HepG2 (cell line): ENCODE measurements around the gene TNRC18. TPM values are rescaled to one million over a fixed set of nuclear protein-coding genes. Genes with fewer than 3 reads are reported as not detected.

ENCODE experiments used
- AHDC1 ChIP-seq: sonication (generic); formaldehyde crosslinking; IDR thresholded peaks from 2 replicates; pipeline ENCODE4 v1.5.1; 2020; ENCODE audit warnings: mild to moderate bottlenecking, missing genetic modification reagents, borderline replicate concordance
- ARNT2 ChIP-seq: sonication (generic); formaldehyde crosslinking; IDR thresholded peaks from 2 replicates; pipeline ENCODE4 v1.8.0; 2022; ENCODE audit warnings: mild to moderate bottlenecking, low read depth, missing genetic modification reagents, moderate library complexity
- CREBL2 ChIP-seq: sonication (generic); formaldehyde crosslinking; IDR thresholded peaks from 2 replicates; pipeline ENCODE4 v1.8.1; 2023; ENCODE audit warnings: missing genetic modification reagents, mild to moderate bottlenecking, borderline replicate concordance
- EHMT2 ChIP-seq: fragments of 200-600 bp; sonication (generic); IDR thresholded peaks from 2 replicates; pipeline ENCODE4 v1.7.0; 2017; ENCODE audit warnings: antibody characterized with exemption, low read depth, low read length, borderline replicate concordance
- FOXP4 ChIP-seq: sonication (generic); formaldehyde crosslinking; IDR thresholded peaks from 2 replicates; pipeline ENCODE4 v1.4.0; 2020; ENCODE audit warnings: missing genetic modification reagents
- KDM5A ChIP-seq: fragments of 200-600 bp; sonication (generic); IDR thresholded peaks from 2 replicates; pipeline ENCODE4 v1.7.0; 2018; ENCODE audit warnings: antibody characterized with exemption, mild to moderate bottlenecking, low read length, borderline replicate concordance
- MYPOP ChIP-seq: sonication (generic); formaldehyde crosslinking; IDR thresholded peaks from 2 replicates; pipeline ENCODE4 v1.8.1; 2023; ENCODE audit warnings: mild to moderate bottlenecking, moderate library complexity, missing genetic modification reagents
- NR2C2 ChIP-seq: sonication (generic); formaldehyde crosslinking; IDR thresholded peaks from 2 replicates; pipeline ENCODE4 v1.4.0; 2020; ENCODE audit warnings: missing genetic modification reagents, mild to moderate bottlenecking, moderate library complexity, borderline replicate concordance
- TCF7 ChIP-seq: sonication (generic); IDR thresholded peaks from 2 replicates; pipeline ENCODE4 v1.6.1; 2016; ENCODE audit warnings: antibody characterized with exemption, low read depth
- WIZ ChIP-seq: sonication (generic); formaldehyde crosslinking; IDR thresholded peaks from 2 replicates; pipeline ENCODE4 v1.5.1; 2020; ENCODE audit warnings: mild to moderate bottlenecking, missing genetic modification reagents
- ZNF317 ChIP-seq: sonication (generic); formaldehyde crosslinking; IDR thresholded peaks from 2 replicates; pipeline ENCODE4 v1.5.0; 2020; ENCODE audit warnings: mild to moderate bottlenecking, missing genetic modification reagents
- ZNF362 ChIP-seq: sonication (generic); formaldehyde crosslinking; IDR thresholded peaks from 2 replicates; pipeline ENCODE4 v1.4.0; 2020; ENCODE audit warnings: missing genetic modification reagents, mild to moderate bottlenecking, borderline replicate concordance
- ZNF749 ChIP-seq: sonication (generic); formaldehyde crosslinking; IDR thresholded peaks from 2 replicates; pipeline ENCODE4 v1.8.0; 2022; ENCODE audit warnings: mild to moderate bottlenecking, missing genetic modification reagents, moderate library complexity, borderline replicate concordance
- ZNF891 ChIP-seq: sonication (generic); formaldehyde crosslinking; IDR thresholded peaks from 2 replicates; pipeline ENCODE4 v1.5.0; 2020; ENCODE audit warnings: mild to moderate bottlenecking, missing genetic modification reagents
- polyA plus RNA-seq, 8 experiments: library from polyadenylated mRNA; depleted of rRNA in 3 of 8; stranded (reverse) in 7 of 8; unstranded in 1 of 8; fragments of >200 nt; fragmentation: Illumina TruSeq in 4 of 8; extraction: Trizol in 4 of 8; gene quantifications; 2 replicates each; pipeline versions ENCODE4 v1.2.1 to v1.2.3, GENCODE V29; 2011 to 2016; ENCODE audit warnings: low read depth in 4 of 8, missing spikeins in 1 of 8, mixed read lengths in 1 of 8; ENCODE audit not compliant: insufficient read depth in 1 of 8
- total RNA-seq, 5 experiments: library from RNA; depleted of rRNA; stranded (reverse); fragments of >200 nt; fragmentation: Illumina TruSeq; extraction: Trizol; gene quantifications; 2 replicates each; pipeline ENCODE4 v1.2.3, GENCODE V29; 2016; ENCODE audit warnings: low read depth in 1 of 5

The TNRC18 gene
- total and polyA plus RNA-seq, 2 of the 13 experiments (the other 11 are each of a cell fraction or from before 2014, with no cell fraction given): 11.7 to 17.4 TPM

- TF ChIP-seq AHDC1 (CRISPR knock-in tag) (no peak), ZNF362 (CRISPR knock-in tag) (peak; percentile 44), EHMT2 (no peak), TCF7 (peak; percentile 13; the same call in 1 of the 2 replicates), ZNF891 (CRISPR knock-in tag) (peak; percentile 77), MYPOP (CRISPR knock-in tag) (no peak; the same call in 1 of the 2 replicates), ZNF317 (CRISPR knock-in tag) (no peak), CREBL2 (CRISPR knock-in tag) (no peak), KDM5A (no peak), FOXP4 (CRISPR knock-in tag) (no peak), ZNF749 (CRISPR knock-in tag) (peak; percentile 79; the same call in 1 of the 2 replicates), WIZ (no peak), NR2C2 (CRISPR knock-in tag) (peak; percentile 68; the same call in 1 of the 2 replicates), ARNT2 (CRISPR knock-in tag) (0 out of 2 replicates have a peak, but pooled peaks have one; percentile 47)
These were observed 16.2 kb upstream of the TNRC18 start (continued) for GRCh38 chr7:5439572-5440496.
